Measurements from ENCODE around the gene MED8. TPM values are rescaled to one million over a fixed set of nuclear protein-coding genes. Genes with fewer than 3 reads are reported as not detected.

Gene MED8
- polyA plus RNA-seq, 1 experiment, result 52.0 TPM

DNA sequence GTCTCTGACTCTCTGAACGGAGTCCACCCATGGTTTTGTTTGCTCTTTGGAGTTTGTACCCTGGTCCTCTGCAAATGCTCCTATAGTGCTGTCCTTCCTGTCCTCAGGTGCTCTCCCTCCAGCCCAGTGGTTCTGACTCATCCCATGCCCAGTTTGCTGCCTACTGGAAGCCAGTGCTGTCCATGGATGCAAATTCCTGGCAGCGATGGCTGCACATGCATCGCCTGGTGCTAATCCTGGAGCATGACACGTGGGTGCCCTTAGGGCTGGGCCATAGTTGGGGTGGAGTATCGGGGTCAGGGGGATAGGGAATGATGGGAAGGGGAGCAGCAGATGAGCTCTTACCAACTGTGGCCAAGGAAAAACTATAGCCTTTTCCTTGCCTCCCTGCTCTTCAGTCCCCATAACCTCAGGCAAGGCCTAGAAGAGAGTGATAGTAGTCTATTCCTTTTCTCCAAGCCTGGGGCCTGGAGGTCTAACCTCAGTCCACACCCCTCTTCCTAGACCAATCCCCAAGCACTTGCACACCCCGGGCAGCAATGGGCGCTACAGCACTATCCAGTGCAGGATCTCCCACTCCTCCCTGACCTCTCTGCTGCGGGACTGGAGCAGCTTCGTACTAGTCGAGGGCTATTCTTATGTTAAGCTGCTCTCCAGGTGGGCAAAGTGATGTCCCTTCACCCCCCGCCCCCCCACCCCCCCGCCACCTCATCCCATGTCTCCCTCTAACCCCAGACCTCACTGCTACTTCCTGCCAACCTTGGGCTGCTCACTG lies 32.6 kb upstream of the MED8 start:
- Histone ChIP-seq H3K4me3 (ENCODE audit: low read depth, low read length) (no peak overlapping the region), H3K27me3 (ENCODE audit: control insufficient read depth, insufficient read depth, low read length) (no peaks in the 10 kb centered on the region), H3K36me3 (ENCODE audit: control insufficient read depth, insufficient read depth, low read length) (peaks cover 53% of the 10 kb centered on the region)
- TF ChIP-seq CTCF (IDR thresholded peaks at IDR 0.05; ENCODE audit: insufficient read depth, low read depth, low read length), result no peak
- ChIA-PET CTCF (no interaction called here), POLR2A (interaction anchor here (1.0 kb wide), 1 partner anchor 14 kb away, joined by 3 read pairs; no protein-coding TSS in a partner anchor)
- DNase-seq (ENCODE audit: low read depth), result no peak

GRCh38 chr1:43421396-43421795 lies 31.8 kb upstream of the MED8 start:
- no peak for DNase-seq (ENCODE audit: low read depth)

GRCh38 chr1:43420874-43421273 lies 31.3 kb upstream of the MED8 start:
- no peak overlapping the region for H3K4me3 ChIP-seq (ENCODE audit: low read depth, low read length)
- no peak for DNase-seq (ENCODE audit: low read depth)
- TF ChIP-seq CTCF (IDR thresholded peaks at IDR 0.05; ENCODE audit: insufficient read depth, low read depth, low read length), result no peak
- H3K36me3 ChIP-seq (ENCODE audit: control insufficient read depth, insufficient read depth, low read length), result peaks cover 48% of the 10 kb centered on the region
- ChIA-PET POLR2A (no interaction called here), CTCF (interaction anchor here (1.2 kb wide), 1 partner anchor 197 kb away, joined by 3 read pairs; no protein-coding TSS in a partner anchor)
- no peaks in the 10 kb centered on the region for H3K27me3 ChIP-seq (ENCODE audit: control insufficient read depth, insufficient read depth, low read length)

More at GRCh38 chr1:43421396-43421795, 31.8 kb upstream of the MED8 start:
- ChIA-PET POLR2A (interaction anchor here (1.0 kb wide), 1 partner anchor 14 kb away, joined by 3 read pairs; no protein-coding TSS in a partner anchor), CTCF (interaction anchor here (1.2 kb wide), 1 partner anchor 198 kb away, joined by 3 read pairs; no protein-coding TSS in a partner anchor)
- Histone ChIP-seq H3K36me3 (ENCODE audit: control insufficient read depth, insufficient read depth, low read length) (peaks cover 50% of the 10 kb centered on the region), H3K27me3 (ENCODE audit: control insufficient read depth, insufficient read depth, low read length) (no peaks in the 10 kb centered on the region), H3K4me3 (ENCODE audit: low read depth, low read length) (no peak overlapping the region)
- no peak for TF ChIP-seq CTCF (IDR thresholded peaks at IDR 0.05; ENCODE audit: insufficient read depth, low read depth, low read length)

- peaks cover 42% of the 10 kb centered on the region for H3K36me3 ChIP-seq (ENCODE audit: control insufficient read depth, insufficient read depth, low read length)
- ChIA-PET CTCF (interaction anchor here (1.2 kb wide), 1 partner anchor 196 kb away, joined by 3 read pairs; no protein-coding TSS in a partner anchor), POLR2A (no interaction called here)
- no peak for DNase-seq (ENCODE audit: low read depth)
- no peaks in the 10 kb centered on the region for H3K27me3 ChIP-seq (ENCODE audit: control insufficient read depth, insufficient read depth, low read length)
- no peak for TF ChIP-seq CTCF (IDR thresholded peaks at IDR 0.05; ENCODE audit: insufficient read depth, low read depth, low read length)
- no peak overlapping the region for H3K4me3 ChIP-seq (ENCODE audit: low read depth, low read length)
Observed at GRCh38 chr1:43419627-43420425, 30.2 kb upstream of the MED8 start.

- Histone ChIP-seq H3K4me3 (ENCODE audit: low read depth, low read length) (no peak overlapping the region), H3K36me3 (ENCODE audit: control insufficient read depth, insufficient read depth, low read length) (peaks cover 36% of the 10 kb centered on the region), H3K27me3 (ENCODE audit: control insufficient read depth, insufficient read depth, low read length) (no peaks in the 10 kb centered on the region)
- no peak for TF ChIP-seq CTCF (IDR thresholded peaks at IDR 0.05; ENCODE audit: insufficient read depth, low read depth, low read length)
- CTCF ChIA-PET, result no interaction called here
- DNase-seq (ENCODE audit: low read depth), result no peak
- POLR2A ChIA-PET, result no interaction called here
Observed at GRCh38 chr1:43418858-43419257, 29.3 kb upstream of the MED8 start.
